ENCODE measurements around the gene BCAS3. TPM values are rescaled to one million over a fixed set of nuclear protein-coding genes. Genes with fewer than 3 reads are reported as not detected.

BCAS3 gene
- total RNA-seq, 1 experiment from 2014 or later: 14.4 TPM

GRCh38 chr17:60675997-60676396 lies 1.7 kb upstream of the BCAS3 start:
- no peak overlapping the region for H3K27ac ChIP-seq (ENCODE audit: low read depth, low read length, poor library complexity, severe bottlenecking)
- H3K27me3 ChIP-seq (replicated peaks; ENCODE audit: insufficient read depth, low read depth, low read length, poor library complexity): no peaks in the 10 kb centered on the region
- intact Hi-C loops (cut with micrococcal nuclease; ENCODE audit: unreplicated experiment): loop anchor here (10.0 kb wide), 1 partner anchor 71 kb away; the partner anchor contains the start of gene PPM1D
- no peaks in the 10 kb centered on the region for H3K9me3 ChIP-seq (ENCODE audit: low read depth, low read length, poor library complexity, severe bottlenecking)
- peaks cover 5% of the 10 kb centered on the region for H3K4me1 ChIP-seq (ENCODE audit: insufficient read depth, low read length, poor library complexity, severe bottlenecking)
- ChIA-PET POLR2A (ENCODE audit: low non-redundant PET) (interaction anchor here (0.6 kb wide), 1 partner anchor 150 kb away, joined by 3 read pairs; the partner anchor contains the start of gene APPBP2), CTCF (no interaction called here)
- TF ChIP-seq CTCF (conservative IDR thresholded peaks at IDR 0.05; ENCODE audit: low read depth, low read length): no peak
- no peak for TF ChIP-seq EZH2 (IDR thresholded peaks at IDR 0.05; ENCODE audit: borderline replicate concordance, low read depth, low read length, poor library complexity, severe bottlenecking)
- no peak for DNase-seq (ENCODE audit: low spot score)
- BruUV-seq (replicated peaks): no TSS peak
- H3K4me3 ChIP-seq (ENCODE audit: low read depth, low read length, poor library complexity, severe bottlenecking): no peak overlapping the region
- no peaks in the 10 kb centered on the region for H3K36me3 ChIP-seq (ENCODE audit: insufficient read depth, low read length, poor library complexity, severe bottlenecking)

- Histone ChIP-seq H3K36me3 (ENCODE audit: insufficient read depth, low read length, poor library complexity, severe bottlenecking) (no peaks in the 10 kb centered on the region), H3K27me3 (replicated peaks; ENCODE audit: insufficient read depth, low read depth, low read length, poor library complexity) (no peaks in the 10 kb centered on the region), H3K27ac (ENCODE audit: low read depth, low read length, poor library complexity, severe bottlenecking) (no peak overlapping the region), H3K4me3 (ENCODE audit: low read depth, low read length, poor library complexity, severe bottlenecking) (peak overlapping the region; percentile 69), H3K9me3 (ENCODE audit: low read depth, low read length, poor library complexity, severe bottlenecking) (no peaks in the 10 kb centered on the region), H3K4me1 (ENCODE audit: insufficient read depth, low read length, poor library complexity, severe bottlenecking) (peaks cover 5% of the 10 kb centered on the region)
- intact Hi-C loops (cut with micrococcal nuclease; ENCODE audit: unreplicated experiment): loop anchor here (10.0 kb wide), 1 partner anchor 72 kb away; the partner anchor contains the start of gene PPM1D
- POLR2A ChIA-PET (ENCODE audit: low non-redundant PET): interaction anchor here (0.5 kb wide), 1 partner anchor 99 kb away, joined by 4 read pairs; no protein-coding TSS in a partner anchor
- DNase-seq (ENCODE audit: low spot score): no peak
- TF ChIP-seq CTCF (conservative IDR thresholded peaks at IDR 0.05; ENCODE audit: low read depth, low read length) (no peak), EZH2 (IDR thresholded peaks at IDR 0.05; ENCODE audit: borderline replicate concordance, low read depth, low read length, poor library complexity, severe bottlenecking) (no peak)
- BruUV-seq (replicated peaks): no TSS peak
- CTCF ChIA-PET: no interaction called here
Observed at GRCh38 chr17:60676758-60677307, 818 bp upstream of the BCAS3 start.

- Histone ChIP-seq H3K4me1 (ENCODE audit: insufficient read depth, low read length, poor library complexity, severe bottlenecking) (peaks cover 5% of the 10 kb centered on the region), H3K36me3 (ENCODE audit: insufficient read depth, low read length, poor library complexity, severe bottlenecking) (no peaks in the 10 kb centered on the region), H3K27ac (ENCODE audit: low read depth, low read length, poor library complexity, severe bottlenecking) (peak overlapping the region; percentile 66), H3K4me3 (ENCODE audit: low read depth, low read length, poor library complexity, severe bottlenecking) (peak overlapping the region; percentile 69), H3K9me3 (ENCODE audit: low read depth, low read length, poor library complexity, severe bottlenecking) (no peaks in the 10 kb centered on the region), H3K27me3 (replicated peaks; ENCODE audit: insufficient read depth, low read depth, low read length, poor library complexity) (no peaks in the 10 kb centered on the region)
- intact Hi-C loops (cut with micrococcal nuclease; ENCODE audit: unreplicated experiment): loop anchor here (10.0 kb wide), 1 partner anchor 73 kb away; the partner anchor contains the start of gene PPM1D
- CTCF ChIA-PET: interaction anchor here (0.7 kb wide), 1 partner anchor 83 kb away, joined by 3 read pairs; no protein-coding TSS in a partner anchor
- TF ChIP-seq CTCF (conservative IDR thresholded peaks at IDR 0.05; ENCODE audit: low read depth, low read length): no peak
- TF ChIP-seq EZH2 (IDR thresholded peaks at IDR 0.05; ENCODE audit: borderline replicate concordance, low read depth, low read length, poor library complexity, severe bottlenecking): no peak
- no peak for DNase-seq (ENCODE audit: low spot score)
- POLR2A ChIA-PET (ENCODE audit: low non-redundant PET): no interaction called here
- no TSS peak for BruUV-seq (replicated peaks)
Observed at GRCh38 chr17:60678118-60678444, 430 bp downstream of the BCAS3 start.

Measured in A673 (cell line).